Endothelial cell of umbilical vein (primary cell): ENCODE measurements around the gene NEK7. TPM values are rescaled to one million over a fixed set of nuclear protein-coding genes. Genes with fewer than 3 reads are reported as not detected.
"Not testable (repeated sequence)": the region's sequence is repeated elsewhere in the genome, so short reads cannot be mapped to it uniquely, and the experiment has no call there.

ENCODE experiments used
- BruUV-seq: library from RNA; stranded (reverse); fragments of 400-500 nt; replicated peaks from 2 replicates; lab custom pipeline; 2021; lab: Mats Ljungman, UMichigan
- CTCF ChIA-PET: fragments of 300-600, 350-600 bp; sonication (Branson Sonifier 250); formaldehyde crosslinking; loops from one replicate; lab custom pipeline; 2021; ENCODE audit warnings: antibody characterized with exemption, inconsistent platforms; lab: Charles Lee
- POLR2A ChIA-PET: fragments of 300-600, 350-600 bp; sonication (Branson Sonifier 250); formaldehyde crosslinking; loops from one replicate; lab custom pipeline; 2021; ENCODE audit warnings: antibody characterized with exemption, inconsistent platforms; lab: Charles Lee
- DNase-seq: peaks from one replicate; pipeline ENCODE4 v3.0.0-alpha.2; 2011; ENCODE audit warnings: low read depth, low spot score
- FAIRE-seq: peaks from 2 replicates; lab custom pipeline; 2011; peaks lifted over from hg19 to GRCh38; lab: Jason Lieb, UNC
- H2AFZ ChIP-seq: 2 replicates; pipeline ENCODE4 v1.6.0; 2012; ENCODE audit warnings: low read depth, low read length, control low read depth, inconsistent platforms
- H3K27ac ChIP-seq: 2 replicates; pipeline ENCODE4 v1.5.1; 2011; ENCODE audit warnings: low read depth, mild to moderate bottlenecking, control low read depth, low read length, moderate library complexity; ENCODE audit not compliant: insufficient read depth
- H3K27me3 ChIP-seq, 2 experiments: 2 replicates each; pipeline versions ENCODE4 v1.6.0 to v1.6.1; 2011; ENCODE audit warnings: low read length in 2 of 2, mixed read lengths in 1 of 2; ENCODE audit not compliant: control insufficient read depth in 2 of 2, insufficient read depth in 2 of 2
- H3K36me3 ChIP-seq, 2 experiments: 2 replicates in 1 of 2; 3 replicates in 1 of 2; pipeline ENCODE4 v1.5.1; 2011; ENCODE audit warnings: low read length in 2 of 2, mild to moderate bottlenecking in 1 of 2, moderate library complexity in 1 of 2; ENCODE audit not compliant: control insufficient read depth in 2 of 2, insufficient read depth in 2 of 2; ENCODE audit errors: extremely low read depth in 1 of 2
- H3K4me1 ChIP-seq: 3 replicates; pipeline ENCODE4 v1.5.1; 2011; ENCODE audit warnings: mild to moderate bottlenecking, low read length; ENCODE audit not compliant: control insufficient read depth, insufficient read depth; ENCODE audit errors: extremely low read depth
- H3K4me2 ChIP-seq: 2 replicates; pipeline ENCODE4 v1.6.1; 2011; ENCODE audit warnings: low read length, control low read depth, mixed read lengths; ENCODE audit not compliant: insufficient read depth
- H3K4me3 ChIP-seq, 3 experiments: fragments of 200-600 bp in 1 of 3; sonication (generic), shearing (Covaris generic) in 1 of 3; replicated peaks in 1 of 3; 2 replicates each; pipeline ENCODE4 v1.5.1; 2011 to 2016; ENCODE audit warnings: control low read depth in 3 of 3, low read length in 3 of 3, mild to moderate bottlenecking in 2 of 3, inconsistent platforms in 1 of 3, low read depth in 1 of 3, moderate library complexity in 1 of 3; ENCODE audit not compliant: insufficient read depth in 1 of 3
- H3K79me2 ChIP-seq: 2 replicates; pipeline ENCODE4 v1.6.0; 2012; ENCODE audit warnings: low read length, inconsistent platforms; ENCODE audit not compliant: control insufficient read depth, insufficient read depth
- H3K9ac ChIP-seq: replicated peaks from 2 replicates; pipeline ENCODE3; 2011; ENCODE audit warnings: low read length, control low read depth; ENCODE audit not compliant: insufficient read depth; ENCODE audit errors: extremely low read depth
- H3K9me1 ChIP-seq: replicated peaks from 3 replicates; pipeline ENCODE4 v1.6.0; 2011; ENCODE audit warnings: mild to moderate bottlenecking, low read length; ENCODE audit not compliant: control insufficient read depth, insufficient read depth; ENCODE audit errors: extremely low read depth
- H3K9me3 ChIP-seq: replicated peaks from 2 replicates; pipeline ENCODE4 v1.5.1; 2012; ENCODE audit warnings: low read length, inconsistent platforms; ENCODE audit not compliant: control insufficient read depth, insufficient read depth
- H4K20me1 ChIP-seq: replicated peaks from 2 replicates; pipeline ENCODE3; 2011; ENCODE audit warnings: mild to moderate bottlenecking, low read length; ENCODE audit not compliant: control insufficient read depth, insufficient read depth; ENCODE audit errors: extremely low read depth
- CTCF ChIP-seq, 2 donors: IDR thresholded peaks; 1 replicate in 1 of 2; 2 replicates in 1 of 2; pipeline ENCODE4 v1.5.1; 2011; ENCODE audit warnings: low read length in 2 of 2, mild to moderate bottlenecking in 2 of 2, moderate library complexity in 2 of 2, control low read depth in 1 of 2, inconsistent platforms in 1 of 2, low read depth in 1 of 2; ENCODE audit not compliant: insufficient read depth in 1 of 2; ENCODE audit errors: extremely low read depth in 1 of 2
- EZH2 ChIP-seq: IDR thresholded peaks from 2 replicates; pipeline ENCODE4 v1.6.1; 2012; ENCODE audit warnings: borderline replicate concordance, low read depth, mild to moderate bottlenecking, moderate library complexity, low read length, inconsistent platforms; ENCODE audit not compliant: severe bottlenecking
- FOS ChIP-seq: IDR thresholded peaks from 2 replicates; pipeline ENCODE4 v1.6.1; 2011; ENCODE audit warnings: mild to moderate bottlenecking, low read length, moderate library complexity, borderline replicate concordance; ENCODE audit not compliant: insufficient read depth
- GATA2 ChIP-seq: IDR thresholded peaks from 2 replicates; pipeline ENCODE4 v1.7.0; 2011; ENCODE audit warnings: low read depth, mild to moderate bottlenecking, moderate library complexity, mixed read lengths, low read length; ENCODE audit not compliant: insufficient read length, insufficient read depth
- JUN ChIP-seq: IDR thresholded peaks from 2 replicates; pipeline ENCODE4 v1.6.1; 2011; ENCODE audit warnings: borderline replicate concordance, low read depth; ENCODE audit not compliant: insufficient read length, insufficient read depth
- MAX ChIP-seq: IDR thresholded peaks from 2 replicates; pipeline ENCODE4 v1.6.1; 2011; ENCODE audit not compliant: insufficient read depth, insufficient read length
- MYC ChIP-seq: IDR thresholded peaks from one replicate; pipeline ENCODE4 v1.6.1; 2011; ENCODE audit warnings: mild to moderate bottlenecking, low read depth, low read length
- POLR2A ChIP-seq: IDR thresholded peaks from 2 replicates; pipeline ENCODE4 v1.6.1; 2012; ENCODE audit warnings: low read depth, mild to moderate bottlenecking, control low read depth, low read length
- POLR2AphosphoS5 ChIP-seq: IDR thresholded peaks from 2 replicates; pipeline ENCODE4 v1.6.1; 2012; ENCODE audit warnings: low read depth, mild to moderate bottlenecking, control low read depth, low read length, moderate library complexity; ENCODE audit not compliant: insufficient read depth
- dilution Hi-C: fragments of 300-500 bp; cut with MboI; formaldehyde crosslinking; loops from one replicate; pipeline ENCODE4 v1.15.0; 2019; ENCODE audit warnings: low sequenced_read_pairs; ENCODE audit not compliant: extremely low pct_ligation_motif_present
- intact Hi-C: fragments of 100-400 bp; cut with micrococcal nuclease; formaldehyde crosslinking; loops from one replicate; pipeline ENCODE4 v1.10.0; 2022
- polyA plus RNA-seq, 4 experiments: library from polyadenylated mRNA; depleted of rRNA in 3 of 4; stranded (reverse) in 3 of 4; unstranded in 1 of 4; fragments of >200 nt; gene quantifications; 2 replicates each; pipeline versions ENCODE4 v1.2.1 to v1.2.3, GENCODE V29; 2011 to 2012; ENCODE audit warnings: missing spikeins in 1 of 4
- total RNA-seq: library from RNA; stranded (reverse); gene quantifications from 2 replicates; pipeline ENCODE4 v1.2.3, GENCODE V29; 2021

Gene NEK7
- total and polyA plus RNA-seq, 2 donors (not counting 3 experiments of a cell fraction or from before 2014, with no cell fraction given) = 22.6 to 45.7 TPM

- intact Hi-C loops (no loop called here), dilution Hi-C loops (no loop called here)
- no peak for FAIRE-seq
- H3K27me3 ChIP-seq = no peaks in the 10 kb centered on the region
- no peak overlapping the region for H2AFZ ChIP-seq
- H3K4me3 ChIP-seq = no peak overlapping the region
- H3K9me1 ChIP-seq = no peaks in the 10 kb centered on the region
- H4K20me1 ChIP-seq = no peaks in the 10 kb centered on the region
- H3K36me3 ChIP-seq = peaks cover 0 to 5% of the 10 kb centered on the region in 2 experiments
- no peaks in the 10 kb centered on the region for H3K9me3 ChIP-seq
- DNase-seq = no peak
- H3K4me1 ChIP-seq = no peaks in the 10 kb centered on the region
- H3K4me2 ChIP-seq = no peak overlapping the region
- no peak for TF ChIP-seq JUN
- TF ChIP-seq MAX = no peak
- TF ChIP-seq FOS = no peak
- TF ChIP-seq POLR2A = no peak
- CTCF ChIA-PET = interaction anchor here (1.0 kb wide), 1 partner anchor 21 kb away, joined by 3 read pairs; no protein-coding TSS in a partner anchor
- peaks cover 2% of the 10 kb centered on the region for H3K79me2 ChIP-seq
- H3K9ac ChIP-seq = no peak overlapping the region
- H3K27ac ChIP-seq = no peak overlapping the region
- no TSS peak for BruUV-seq
- POLR2A ChIA-PET = no interaction called here
These were observed 143.7 kb downstream of the NEK7 start for GRCh38 chr1:198300451-198300850.

- ChIA-PET POLR2A (no interaction called here), CTCF (no interaction called here)
- BruUV-seq = no TSS peak
- Histone ChIP-seq H3K79me2 (peaks cover 4% of the 10 kb centered on the region), H3K4me3 (no peak overlapping the region), H3K36me3 (peaks cover 0 to 5% of the 10 kb centered on the region in 2 experiments), H3K4me1 (no peaks in the 10 kb centered on the region), H3K27me3 (no peaks in the 10 kb centered on the region), H2AFZ (no peak overlapping the region), H3K27ac (no peak overlapping the region), H3K9ac (no peak overlapping the region), H3K9me3 (no peaks in the 10 kb centered on the region), H3K9me1 (no peaks in the 10 kb centered on the region), H3K4me2 (no peak overlapping the region), H4K20me1 (no peaks in the 10 kb centered on the region)
- FAIRE-seq (no peak), DNase-seq (no peak)
- TF ChIP-seq MYC (no peak), GATA2 (no peak), EZH2 (no peak), JUN (no peak), MAX (no peak), POLR2A (no peak), FOS (no peak), POLR2AphosphoS5 (no peak), CTCF (IDR thresholded peaks at IDR 0.05; ENCODE audit: extremely low read depth in 1 of 2, insufficient read depth in 1 of 2, low read depth in 1 of 2, low read length in 2 of 2) (no peak)
- dilution Hi-C loops = no loop called here
- intact Hi-C loops = no loop called here
These were observed 147.6 kb downstream of the NEK7 start for GRCh38 chr1:198304431-198304830.

- H3K36me3 ChIP-seq, DNase-seq, H2AFZ ChIP-seq, H3K79me2 ChIP-seq, H3K9ac ChIP-seq, H4K20me1 ChIP-seq, H3K4me3 ChIP-seq, H3K9me1 ChIP-seq, dilution Hi-C loops, H3K9me3 ChIP-seq, H3K4me2 ChIP-seq, FAIRE-seq, BruUV-seq, H3K27me3 ChIP-seq, POLR2A ChIA-PET, intact Hi-C loops, CTCF ChIA-PET, H3K4me1 ChIP-seq, H3K27ac ChIP-seq: not testable (repeated sequence)
These were observed 158.0 kb downstream of the NEK7 start for GRCh38 chr1:198314817-198315216.
